Stimulated activated CD8-positive, alpha-beta memory T cell treated with anti-CD3 and anti-CD28 coated beads, Interleukin-7, amount 100 ng/mL, for 1 hour (primary cell): ENCODE data around the gene RPP25.
"Not testable (repeated sequence)": the region's sequence is repeated elsewhere in the genome, so short reads cannot be mapped to it uniquely, and the experiment has no call there.

Source experiments
- DNase-seq, 2 donors: peaks; one replicate each; pipeline ENCODE4 v3.0.0-alpha.2; 2020; ENCODE audit warnings: low read depth in 2 of 2

Gene RPP25

GRCh38 chr15:74920456-74920855 lies 36.1 kb downstream of the RPP25 start:
- DNase-seq = no peak

GRCh38 chr15:74917676-74918075 lies 38.9 kb downstream of the RPP25 start:
- DNase-seq = no peak

- not testable (repeated sequence) for DNase-seq
These were observed 42.8 kb downstream of the RPP25 start for GRCh38 chr15:74913799-74914198.

GRCh38 chr15:74913041-74913440 lies 43.5 kb downstream of the RPP25 start:
- DNase-seq = no peak

- DNase-seq = no peak
These were observed 47.9 kb downstream of the RPP25 start for GRCh38 chr15:74908635-74909034.

- no peak for DNase-seq
These were observed 49.3 kb downstream of the RPP25 start for GRCh38 chr15:74907163-74907870.

- DNase-seq = peak; percentile 54 to 57
These were observed 50.0 kb downstream of the RPP25 start, which contains the start of gene FAM219B for GRCh38 chr15:74906450-74907162. TSS of gene FAM219B (minus strand) at chr15:74906851. CDS start at chr15:74906800, 51 bp downstream.

- no peak for DNase-seq
These were observed 50.5 kb downstream of the RPP25 start for GRCh38 chr15:74906067-74906449.
